ENCODE data around the gene MYH9.

GRCh38 chr22:36327922-36328551 lies 59.7 kb downstream of the MYH9 start:
- TF ChIP-seq CTCF (IDR thresholded peaks at IDR 0.05) (no peak), POLR2A (IDR thresholded peaks at IDR 0.05) (peak in 1 of 3 donors; percentile 10)
